Hepatocyte (in vitro differentiated cells): ENCODE measurements around the gene FYN. TPM values are rescaled to one million over a fixed set of nuclear protein-coding genes. Genes with fewer than 3 reads are reported as not detected.

ENCODE experiments used
- DNase-seq: peaks from one replicate; pipeline ENCODE4 v3.0.0-alpha.2; 2016; ENCODE audit warnings: low spot score
- H2AFZ ChIP-seq: fragments of 200-600 bp; sonication (generic); 2 replicates; pipeline ENCODE4 v1.6.0; 2016; ENCODE audit warnings: antibody characterized with exemption, mild to moderate bottlenecking
- H3K27ac ChIP-seq: fragments of 200-600 bp; sonication (generic); 2 replicates; pipeline ENCODE4 v1.5.1; 2016; ENCODE audit warnings: mild to moderate bottlenecking
- H3K27me3 ChIP-seq: fragments of 200-600 bp; sonication (generic); 2 replicates; pipeline ENCODE4 v1.6.1; 2016
- H3K36me3 ChIP-seq: fragments of 200-600 bp; sonication (generic); replicated peaks from 2 replicates; pipeline ENCODE4 v1.5.1; 2016; ENCODE audit warnings: low read depth; ENCODE audit not compliant: insufficient read depth
- H3K4me1 ChIP-seq: fragments of 200-600 bp; sonication (generic); 2 replicates; pipeline ENCODE4 v1.5.1; 2016; ENCODE audit warnings: mild to moderate bottlenecking, moderate library complexity; ENCODE audit not compliant: insufficient read depth
- H3K4me2 ChIP-seq: fragments of 200-600 bp; sonication (generic); 2 replicates; pipeline ENCODE4 v1.6.0; 2016
- H3K4me3 ChIP-seq: fragments of 200-600 bp; sonication (generic); 2 replicates; pipeline ENCODE4 v1.5.1; 2016; ENCODE audit warnings: mild to moderate bottlenecking
- H3K79me2 ChIP-seq: fragments of 200-600 bp; sonication (generic); 2 replicates; pipeline ENCODE4 v1.6.0; 2017; ENCODE audit warnings: mild to moderate bottlenecking
- H3K9me2 ChIP-seq: fragments of 200-600 bp; sonication (generic); replicated peaks from 2 replicates; pipeline ENCODE4 v1.6.0; 2017; ENCODE audit warnings: mild to moderate bottlenecking; ENCODE audit not compliant: insufficient read depth
- H3K9me3 ChIP-seq: fragments of 200-600 bp; sonication (generic); 2 replicates; pipeline ENCODE4 v1.5.1; 2016; ENCODE audit warnings: low read depth, mild to moderate bottlenecking
- H4K20me1 ChIP-seq: fragments of 200-600 bp; sonication (generic); 2 replicates; pipeline ENCODE4 v1.6.0; 2016; ENCODE audit warnings: mild to moderate bottlenecking; ENCODE audit not compliant: insufficient read depth, poor library complexity, severe bottlenecking
- CTCF ChIP-seq: fragments of 200-600 bp; sonication (generic); IDR thresholded peaks from 2 replicates; pipeline ENCODE4 v1.5.1; 2016; ENCODE audit warnings: antibody characterized with exemption, mild to moderate bottlenecking; ENCODE audit not compliant: poor library complexity
- EZH2 ChIP-seq: fragments of 200-600 bp; sonication (generic); IDR thresholded peaks from 2 replicates; pipeline ENCODE4 v1.6.1; 2016; ENCODE audit warnings: antibody characterized with exemption, mild to moderate bottlenecking, borderline replicate concordance
- EZH2phosphoT487 ChIP-seq: fragments of 200-600 bp; sonication (generic); IDR thresholded peaks from one replicate; pipeline ENCODE4 v1.6.1; 2018; ENCODE audit warnings: antibody characterized with exemption, mild to moderate bottlenecking, low read depth, moderate library complexity; ENCODE audit not compliant: unreplicated experiment, severe bottlenecking
- WGBS: methylation state at CpG from one replicate; pipeline ENCODE4 v1.1.6; 2016; ENCODE audit warnings: low lambda C conversion rate; ENCODE audit errors: missing lambda C conversion rate; 5-methylcytosine and 5-hydroxymethylcytosine counted together
- polyA plus RNA-seq: library from polyadenylated mRNA; unstranded; fragments of >200 nt; fragmentation: Nextera tagmentation; extraction: Ambion mirVana; gene quantifications from 2 replicates; pipeline ENCODE4 v1.2.1, GENCODE V29; 2016
- total RNA-seq: library from RNA; depleted of rRNA; stranded (reverse); fragments of >200 nt; gene quantifications from 2 replicates; pipeline ENCODE4 v1.2.3, GENCODE V29; 2014

The FYN gene
- total and polyA plus RNA-seq, 2 experiments from 2014 or later: 40.0 to 70.1 TPM

- Histone ChIP-seq H4K20me1 (no peaks in the 10 kb centered on the region), H3K9me2 (no peaks in the 10 kb centered on the region), H3K27ac (no peak overlapping the region), H3K4me3 (no peak overlapping the region), H3K27me3 (no peaks in the 10 kb centered on the region), H3K36me3 (no peaks in the 10 kb centered on the region), H3K79me2 (no peaks in the 10 kb centered on the region), H2AFZ (no peak overlapping the region), H3K4me1 (peaks cover 19% of the 10 kb centered on the region), H3K9me3 (no peaks in the 10 kb centered on the region), H3K4me2 (no peak overlapping the region)
- 97% methylated on average over 7 of the region's 7 CpGs for WGBS
- DNase-seq: no peak
- no peak for TF ChIP-seq EZH2phosphoT487
- no peak for TF ChIP-seq CTCF
- no peak for TF ChIP-seq EZH2
Observed at GRCh38 chr6:111680015-111680712, 193.1 kb downstream of the FYN start.

GRCh38 chr6:111679126-111679858 is 194.0 kb downstream of the FYN start:
- no peaks in the 10 kb centered on the region for H3K9me3 ChIP-seq
- H4K20me1 ChIP-seq: no peaks in the 10 kb centered on the region
- H3K4me1 ChIP-seq: peaks cover 21% of the 10 kb centered on the region
- no peak overlapping the region for H3K27ac ChIP-seq
- no peaks in the 10 kb centered on the region for H3K79me2 ChIP-seq
- 86% methylated on average over 5 of the region's 5 CpGs for WGBS
- no peak overlapping the region for H3K4me2 ChIP-seq
- no peaks in the 10 kb centered on the region for H3K36me3 ChIP-seq
- H3K9me2 ChIP-seq: no peaks in the 10 kb centered on the region
- no peaks in the 10 kb centered on the region for H3K27me3 ChIP-seq
- no peak for DNase-seq
- TF ChIP-seq EZH2 (no peak), EZH2phosphoT487 (no peak), CTCF (no peak)
- H2AFZ ChIP-seq: no peak overlapping the region
- H3K4me3 ChIP-seq: no peak overlapping the region

- Histone ChIP-seq H3K4me1 (peaks cover 21% of the 10 kb centered on the region), H3K9me2 (no peaks in the 10 kb centered on the region), H3K27me3 (no peaks in the 10 kb centered on the region), H3K9me3 (no peaks in the 10 kb centered on the region), H3K79me2 (no peaks in the 10 kb centered on the region), H2AFZ (no peak overlapping the region), H3K27ac (peak overlapping the region; percentile 9), H4K20me1 (no peaks in the 10 kb centered on the region), H3K36me3 (no peaks in the 10 kb centered on the region), H3K4me2 (peak overlapping the region; percentile 54), H3K4me3 (no peak overlapping the region)
- DNase-seq: no peak
- no peak for TF ChIP-seq CTCF
- no peak for TF ChIP-seq EZH2
- TF ChIP-seq EZH2phosphoT487: no peak
- WGBS: 25% methylated on average over 3 of the region's 3 CpGs
Observed at GRCh38 chr6:111677249-111677990, 195.8 kb downstream of the FYN start.
